ENCODE data around the gene PTPN12.
"Not testable (repeated sequence)": the region's sequence is repeated elsewhere in the genome, so short reads cannot be mapped to it uniquely, and the experiment has no call there.

Gene PTPN12

GRCh38 chr7:77516085-77516484 is 21.0 kb upstream of the PTPN12 start:
- no peak overlapping the region for H3K4me3 ChIP-seq (ENCODE audit: low read depth, low read length)
- TF ChIP-seq CTCF (IDR thresholded peaks at IDR 0.05; ENCODE audit: low read depth, low read length) = no peak

GRCh38 chr7:77520261-77520660 is 16.8 kb upstream of the PTPN12 start:
- no peak overlapping the region for H3K4me3 ChIP-seq (ENCODE audit: low read depth, low read length)
- TF ChIP-seq CTCF (IDR thresholded peaks at IDR 0.05; ENCODE audit: low read depth, low read length) = no peak

- not testable (repeated sequence) for H3K4me3 ChIP-seq (ENCODE audit: low read depth, low read length)
These were observed 15.6 kb upstream of the PTPN12 start for GRCh38 chr7:77521537-77521936.

DNA sequence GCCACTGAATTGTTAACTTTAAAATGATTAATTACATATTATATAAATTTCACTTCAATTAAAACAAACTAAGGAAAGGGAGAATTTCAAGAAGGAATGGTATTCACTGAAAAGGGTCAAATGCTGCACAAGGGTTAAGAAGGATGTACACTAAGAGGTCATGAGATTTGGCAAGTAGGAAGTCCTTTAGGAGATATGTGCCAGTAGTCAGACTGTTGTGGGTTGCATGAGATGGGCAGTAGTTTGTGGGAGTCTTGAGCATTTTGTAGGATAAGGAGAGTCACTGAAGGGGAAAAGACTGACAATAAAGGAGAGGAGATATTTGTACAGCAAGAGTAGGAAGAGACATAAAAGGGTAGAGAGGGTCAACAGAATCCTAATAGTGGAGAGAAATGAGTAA is 12.4 kb upstream of the PTPN12 start:
- TF ChIP-seq CTCF (IDR thresholded peaks at IDR 0.05; ENCODE audit: low read depth, low read length) = no peak
- H3K4me3 ChIP-seq (ENCODE audit: low read depth, low read length) = no peak overlapping the region

DNA sequence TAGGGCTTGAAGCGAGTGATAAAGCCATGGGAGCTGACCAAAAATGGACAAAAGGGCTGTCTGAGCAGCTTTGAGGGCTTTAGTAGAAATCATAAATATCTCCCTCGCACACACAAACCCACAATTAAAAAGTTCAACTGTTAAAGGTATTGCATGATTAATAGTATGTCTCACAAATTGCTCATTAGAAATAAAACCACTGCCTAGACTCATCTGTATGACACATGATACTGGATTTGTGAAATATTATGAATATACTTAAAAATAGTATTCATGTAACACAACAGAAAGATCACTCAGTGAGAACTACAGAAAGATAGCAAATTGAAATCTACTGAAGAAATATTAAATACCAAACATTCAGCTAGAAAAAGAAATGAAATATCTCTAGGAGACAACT is 11.9 kb upstream of the PTPN12 start:
- H3K4me3 ChIP-seq (ENCODE audit: low read depth, low read length) = no peak overlapping the region
- no peak for TF ChIP-seq CTCF (IDR thresholded peaks at IDR 0.05; ENCODE audit: low read depth, low read length)

GRCh38 chr7:77528368-77528767 is 8.7 kb upstream of the PTPN12 start:
- no peak for TF ChIP-seq CTCF (IDR thresholded peaks at IDR 0.05; ENCODE audit: low read depth, low read length)
- no peak overlapping the region for H3K4me3 ChIP-seq (ENCODE audit: low read depth, low read length)

GRCh38 chr7:77529279-77529678 is 7.8 kb upstream of the PTPN12 start:
- TF ChIP-seq CTCF (IDR thresholded peaks at IDR 0.05; ENCODE audit: low read depth, low read length) = no peak
- no peak overlapping the region for H3K4me3 ChIP-seq (ENCODE audit: low read depth, low read length)

DNA sequence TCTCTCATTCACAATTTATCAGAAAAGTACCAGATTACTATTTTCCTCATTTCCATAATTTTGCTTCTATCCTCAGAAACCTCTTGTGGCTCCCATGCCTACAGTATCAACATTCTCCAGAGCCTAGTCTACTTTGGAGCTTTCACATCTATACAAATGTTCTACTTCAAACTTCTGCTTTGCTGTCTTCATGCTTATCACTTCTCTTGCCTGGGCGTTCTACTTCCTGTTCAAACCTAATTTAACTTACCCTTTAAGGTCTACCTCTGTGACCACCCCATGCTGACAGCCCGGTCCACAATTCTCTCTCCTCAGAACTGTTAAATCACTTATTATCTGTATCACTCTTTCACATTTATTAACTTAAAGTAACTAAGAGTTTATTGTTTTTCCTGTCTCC is 6.1 kb upstream of the PTPN12 start:
- TF ChIP-seq CTCF (IDR thresholded peaks at IDR 0.05; ENCODE audit: low read depth, low read length) = no peak
- H3K4me3 ChIP-seq (ENCODE audit: low read depth, low read length) = no peak overlapping the region

All from WI38 (cell line).